Peyer's patch (tissue), 4 donors: ENCODE measurements around the gene SKAP2. TPM values are rescaled to one million over a fixed set of nuclear protein-coding genes. Genes with fewer than 3 reads are reported as not detected.

ENCODE experiments used
- DNase-seq, 3 donors: peaks; one replicate each; pipeline ENCODE4 v3.0.0-alpha.2; 2017 to 2019
- H3K27ac ChIP-seq, 4 donors: fragments of 200-600 bp; sonication (generic); one replicate each; pipeline ENCODE4 v1.5.1; 2016 to 2019
- H3K27me3 ChIP-seq, 2 donors: fragments of 200-600 bp; sonication (generic); one replicate each; pipeline ENCODE4 v1.5.1; 2019
- H3K36me3 ChIP-seq, 3 donors: fragments of 200-600 bp; sonication (generic); one replicate each; pipeline ENCODE4 v1.5.1; 2016 to 2019
- H3K4me1 ChIP-seq, 4 donors: fragments of 200-600 bp; sonication (generic); one replicate each; pipeline ENCODE4 v1.5.1; 2016 to 2019
- H3K4me3 ChIP-seq, 4 donors: fragments of 200-600 bp; sonication (generic); 1 replicate in 3 of 4; 2 replicates in 1 of 4; pipeline ENCODE4 v1.5.1; 2016 to 2019; ENCODE audit warnings: mild to moderate bottlenecking in 1 of 4
- H3K9me3 ChIP-seq, 4 donors: fragments of 200-600 bp; sonication (generic); one replicate each; pipeline ENCODE4 v1.5.1; 2016 to 2019; ENCODE audit warnings: mild to moderate bottlenecking in 1 of 4
- POLR2A ChIP-seq, 2 donors: fragments of 450-650 bp; IDR thresholded peaks; one replicate each; pipeline ENCODE4 v1.5.1; 2017; ENCODE audit warnings: antibody characterized with exemption in 2 of 2, mild to moderate bottlenecking in 2 of 2, moderate library complexity in 2 of 2
- total RNA-seq, 4 donors: library from RNA; depleted of rRNA; stranded (reverse); fragments of >200 nt; gene quantifications; one replicate each; pipeline ENCODE4 v1.1.0, GENCODE V29; 2016
- TF ChIP-seq, protein P1 (sequence below), 6 experiments: fragments of 450-650 bp in 4 of 6; fragments of 200-600 bp in 2 of 6; sonication (generic) in 1 of 6; IDR thresholded peaks; one replicate each; pipeline ENCODE4 v1.5.1; 2017 to 2019; ENCODE audit warnings: antibody characterized with exemption in 6 of 6, mild to moderate bottlenecking in 3 of 6, moderate library complexity in 1 of 6

The SKAP2 gene, protein sequence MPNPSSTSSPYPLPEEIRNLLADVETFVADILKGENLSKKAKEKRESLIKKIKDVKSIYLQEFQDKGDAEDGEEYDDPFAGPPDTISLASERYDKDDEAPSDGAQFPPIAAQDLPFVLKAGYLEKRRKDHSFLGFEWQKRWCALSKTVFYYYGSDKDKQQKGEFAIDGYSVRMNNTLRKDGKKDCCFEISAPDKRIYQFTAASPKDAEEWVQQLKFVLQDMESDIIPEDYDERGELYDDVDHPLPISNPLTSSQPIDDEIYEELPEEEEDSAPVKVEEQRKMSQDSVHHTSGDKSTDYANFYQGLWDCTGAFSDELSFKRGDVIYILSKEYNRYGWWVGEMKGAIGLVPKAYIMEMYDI
- 100 to 1,000 TPM in 1 of 4 donors, 10 to 100 TPM in 3; 32.2 to 101 (median 37.9) TPM for total RNA-seq

DNA sequence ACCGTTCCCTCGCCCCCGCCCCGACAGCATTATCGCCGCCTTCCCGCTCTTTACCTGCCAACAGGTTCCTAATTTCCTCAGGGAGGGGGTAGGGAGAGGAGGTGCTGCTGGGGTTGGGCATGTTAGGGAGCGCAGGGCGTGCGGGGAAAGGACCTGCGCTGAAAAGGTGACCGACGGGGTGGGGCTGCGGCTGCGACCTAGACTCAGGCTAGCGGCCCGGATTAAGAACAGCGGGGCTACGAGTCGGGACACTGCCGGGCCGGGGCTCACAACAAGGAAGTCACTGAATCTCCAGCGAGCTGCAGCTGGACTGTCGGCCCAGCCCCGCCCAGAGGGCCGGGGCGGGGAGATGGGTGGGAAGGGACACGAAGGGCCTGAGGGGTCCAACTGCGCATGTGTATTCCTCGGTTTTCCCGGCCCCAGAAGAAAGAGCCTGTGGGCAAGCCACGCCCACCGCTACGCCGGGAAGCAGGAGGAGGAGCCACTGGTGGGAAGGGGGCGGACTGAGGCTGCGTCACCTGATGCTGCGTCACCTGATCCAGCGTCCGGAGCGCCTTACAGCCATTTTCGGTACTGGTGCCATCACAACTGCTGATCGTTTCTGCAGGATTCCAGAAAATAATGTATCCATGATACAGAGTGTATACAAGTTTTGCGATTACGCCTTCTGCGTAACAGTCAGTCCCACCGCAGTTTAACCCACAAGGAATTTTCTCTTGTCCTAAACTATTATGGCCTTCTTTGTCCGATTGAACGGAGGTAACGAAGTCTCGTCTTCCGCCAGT lies at the start of gene SKAP2:
TSS of gene SKAP2 (minus strand) at position 282 of the 785 bp plus-strand sequence. CDS start at position 121, 161 bp downstream.
- DNase-seq: peak; percentile 96 to 100 (median 99)
- Histone ChIP-seq H3K9me3 (no peaks in the 10 kb centered on the region), H3K36me3 (no peaks in the 10 kb centered on the region), H3K4me1 (peaks cover 0 to 17% (median 3%) of the 10 kb centered on the region in 4 donors), H3K4me3 (peak within 1 kb of the TSS; percentile 72 to 93 (median 77)), H3K27ac (peak within 1 kb of the TSS; percentile 91 to 100 (median 96)), H3K27me3 (no peaks in the 10 kb centered on the region)
- TF ChIP-seq, protein P1, sequence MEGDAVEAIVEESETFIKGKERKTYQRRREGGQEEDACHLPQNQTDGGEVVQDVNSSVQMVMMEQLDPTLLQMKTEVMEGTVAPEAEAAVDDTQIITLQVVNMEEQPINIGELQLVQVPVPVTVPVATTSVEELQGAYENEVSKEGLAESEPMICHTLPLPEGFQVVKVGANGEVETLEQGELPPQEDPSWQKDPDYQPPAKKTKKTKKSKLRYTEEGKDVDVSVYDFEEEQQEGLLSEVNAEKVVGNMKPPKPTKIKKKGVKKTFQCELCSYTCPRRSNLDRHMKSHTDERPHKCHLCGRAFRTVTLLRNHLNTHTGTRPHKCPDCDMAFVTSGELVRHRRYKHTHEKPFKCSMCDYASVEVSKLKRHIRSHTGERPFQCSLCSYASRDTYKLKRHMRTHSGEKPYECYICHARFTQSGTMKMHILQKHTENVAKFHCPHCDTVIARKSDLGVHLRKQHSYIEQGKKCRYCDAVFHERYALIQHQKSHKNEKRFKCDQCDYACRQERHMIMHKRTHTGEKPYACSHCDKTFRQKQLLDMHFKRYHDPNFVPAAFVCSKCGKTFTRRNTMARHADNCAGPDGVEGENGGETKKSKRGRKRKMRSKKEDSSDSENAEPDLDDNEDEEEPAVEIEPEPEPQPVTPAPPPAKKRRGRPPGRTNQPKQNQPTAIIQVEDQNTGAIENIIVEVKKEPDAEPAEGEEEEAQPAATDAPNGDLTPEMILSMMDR (IDR thresholded peaks at IDR 0.05): no peak
- TF ChIP-seq POLR2A (IDR thresholded peaks at IDR 0.05): peak; percentile 98

DNA sequence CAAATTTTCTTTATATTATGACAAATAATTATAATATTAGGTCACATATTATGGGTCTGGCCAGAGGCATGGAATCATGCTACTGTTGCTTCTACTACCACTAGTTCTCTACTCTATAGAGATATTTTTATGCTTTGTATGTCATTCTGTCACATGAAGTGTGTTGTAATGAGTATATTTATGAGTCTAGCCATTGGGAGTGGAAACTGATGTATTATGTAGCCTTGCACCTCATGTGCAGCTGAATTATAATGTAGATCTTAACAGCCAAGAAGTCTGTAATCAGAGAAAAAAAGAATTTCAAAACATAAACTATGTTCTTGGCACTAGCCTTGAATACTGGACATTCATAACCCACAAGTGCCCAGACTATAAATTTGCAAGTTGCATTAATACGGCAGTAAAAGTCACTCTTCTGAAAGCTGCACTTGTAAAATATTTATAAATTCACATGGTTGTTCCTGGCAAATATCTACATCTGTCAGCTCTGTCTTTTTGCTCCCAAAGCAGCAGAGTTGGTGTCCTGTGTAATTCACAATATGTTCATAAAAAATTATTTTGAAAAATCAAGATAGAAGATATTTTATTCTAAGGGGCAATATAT lies 48.6 kb upstream of the SKAP2 start:
- Histone ChIP-seq H3K4me1 (no peaks in the 10 kb centered on the region), H3K36me3 (no peaks in the 10 kb centered on the region), H3K27me3 (no peaks in the 10 kb centered on the region), H3K4me3 (no peak overlapping the region), H3K27ac (no peak overlapping the region), H3K9me3 (no peaks in the 10 kb centered on the region)
- TF ChIP-seq, protein P1 (IDR thresholded peaks at IDR 0.05): no peak
- DNase-seq: no peak

DNA sequence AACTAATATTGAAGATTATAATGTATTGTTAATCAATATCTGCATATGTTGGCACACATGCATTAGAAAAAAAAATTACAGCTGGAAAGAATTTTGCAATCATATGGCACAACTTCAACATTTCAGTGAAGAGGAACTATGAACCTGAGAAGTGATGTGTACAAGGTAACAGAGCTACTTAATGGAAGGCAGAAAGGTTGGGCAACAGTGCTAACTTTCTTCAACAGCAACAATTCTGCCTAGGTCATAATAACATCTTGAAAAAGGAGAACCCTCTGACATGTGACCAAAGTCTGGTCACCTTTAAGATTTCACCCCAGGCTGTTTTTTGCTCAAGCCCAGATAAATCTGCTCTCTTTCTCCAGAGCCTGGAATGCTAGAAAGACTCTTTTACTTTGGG lies 47.9 kb upstream of the SKAP2 start:
- no peaks in the 10 kb centered on the region for H3K9me3 ChIP-seq
- DNase-seq: no peak
- H3K27ac ChIP-seq: no peak overlapping the region
- H3K4me1 ChIP-seq: no peaks in the 10 kb centered on the region
- TF ChIP-seq POLR2A (IDR thresholded peaks at IDR 0.05): no peak
- TF ChIP-seq, protein P1 (IDR thresholded peaks at IDR 0.05): no peak
- no peaks in the 10 kb centered on the region for H3K36me3 ChIP-seq
- H3K4me3 ChIP-seq: no peak overlapping the region
- H3K27me3 ChIP-seq: no peaks in the 10 kb centered on the region

DNA sequence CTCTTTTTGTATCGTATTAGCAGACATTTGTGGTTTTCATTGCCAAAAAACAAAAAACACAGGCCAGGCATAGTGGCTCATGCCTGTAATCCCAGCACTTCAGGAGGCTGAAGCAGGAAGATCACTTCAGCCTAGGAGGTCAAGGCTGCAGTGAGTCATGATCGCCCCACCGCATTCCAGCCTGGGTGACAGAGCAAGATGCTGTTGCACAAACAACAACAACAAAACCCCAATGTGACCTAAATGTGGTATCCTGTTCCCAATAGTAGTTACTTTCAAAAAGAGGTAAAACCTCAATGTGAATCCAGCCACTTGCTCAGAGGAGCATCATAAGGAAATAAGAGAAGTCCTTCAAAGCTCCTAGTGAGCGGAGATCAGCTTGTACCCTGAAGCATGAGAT lies 45.8 kb upstream of the SKAP2 start:
- TF ChIP-seq, protein P1 (IDR thresholded peaks at IDR 0.05): no peak
- no peak for TF ChIP-seq POLR2A (IDR thresholded peaks at IDR 0.05)
- DNase-seq: peak in 1 of 3 donors; percentile 48
- H3K4me3 ChIP-seq: no peak overlapping the region
- H3K27ac ChIP-seq: no peak overlapping the region
- no peaks in the 10 kb centered on the region for H3K36me3 ChIP-seq
- no peaks in the 10 kb centered on the region for H3K27me3 ChIP-seq
- H3K9me3 ChIP-seq: no peaks in the 10 kb centered on the region
- H3K4me1 ChIP-seq: no peaks in the 10 kb centered on the region

DNA sequence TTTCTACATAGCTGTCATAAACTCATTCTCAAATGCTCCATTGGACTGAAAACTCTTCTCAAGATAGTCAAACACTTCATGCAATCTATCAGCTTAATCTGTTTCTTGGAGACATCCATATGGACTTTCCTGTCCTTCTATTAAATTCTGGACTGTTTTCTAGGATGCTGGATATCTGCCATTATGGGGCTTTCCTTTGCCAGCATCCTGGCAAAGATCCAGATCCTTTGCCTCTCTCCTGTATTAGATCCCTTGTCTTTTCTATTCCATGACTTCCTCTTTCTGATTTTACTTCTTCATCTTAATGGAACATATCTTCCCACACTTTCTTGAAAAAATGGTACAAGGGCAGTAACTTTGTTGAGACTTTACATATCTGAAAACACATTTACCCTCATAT lies 35.9 kb upstream of the SKAP2 start:
- DNase-seq: no peak
- no peaks in the 10 kb centered on the region for H3K9me3 ChIP-seq
- no peak overlapping the region for H3K27ac ChIP-seq
- no peaks in the 10 kb centered on the region for H3K27me3 ChIP-seq
- TF ChIP-seq, protein P1 (IDR thresholded peaks at IDR 0.05): no peak
- no peak for TF ChIP-seq POLR2A (IDR thresholded peaks at IDR 0.05)
- H3K4me1 ChIP-seq: no peaks in the 10 kb centered on the region
- no peaks in the 10 kb centered on the region for H3K36me3 ChIP-seq
- H3K4me3 ChIP-seq: no peak overlapping the region
